Measurements from ENCODE around the gene REXO1. TPM values are rescaled to one million over a fixed set of nuclear protein-coding genes. Genes with fewer than 3 reads are reported as not detected.

Gene REXO1
- total RNA-seq, 1 experiment from 2014 or later: 52.1 TPM

GRCh38 chr19:1779574-1779973, 68.7 kb downstream of the REXO1 start:
- in situ Hi-C loops (cut with HindIII; ENCODE audit: low pct_unique_long_range_greater_than_20kb, low sequenced_read_pairs) (no loop called here), intact Hi-C loops (cut with micrococcal nuclease; ENCODE audit: unreplicated experiment) (no loop called here)
- ChIA-PET CTCF (no interaction called here), POLR2A (no interaction called here)
- no peak for TF ChIP-seq CTCF (IDR thresholded peaks at IDR 0.05)
- TF ChIP-seq POLR2AphosphoS5 (IDR thresholded peaks at IDR 0.05; ENCODE audit: low read depth, low read length): no peak; the same call in 1 of the 2 replicates
- TF ChIP-seq TCF7L2 (IDR thresholded peaks at IDR 0.05; ENCODE audit: low read depth, low read length): no peak
- no peak for TF ChIP-seq SIN3A (IDR thresholded peaks at IDR 0.05; ENCODE audit: borderline replicate concordance, insufficient read depth, low read depth, low read length)
- no peak for TF ChIP-seq REST (IDR thresholded peaks at IDR 0.05; ENCODE audit: insufficient read depth in 1 of 2, low read depth in 2 of 2, low read length in 1 of 2)
- Histone ChIP-seq H3K27ac (ENCODE audit: low read length) (no peak overlapping the region), H3K9me3 (ENCODE audit: control insufficient read depth, insufficient read depth, low read depth, low read length) (no peaks in the 10 kb centered on the region), H3K36me3 (ENCODE audit: control insufficient read depth, insufficient read depth, low read length) (no peaks in the 10 kb centered on the region; the same call in 1 of the 2 replicates), H3K27me3 (ENCODE audit: control insufficient read depth, insufficient read depth, low read length) (no peaks in the 10 kb centered on the region), H3K4me1 (ENCODE audit: control insufficient read depth, insufficient read depth, low read length) (peaks cover 20% of the 10 kb centered on the region), H3K4me3 (ENCODE audit: low read depth in 2 of 2, low read length in 2 of 2) (peak overlapping the region in 1 of 2 experiments; percentile 30; a peak in 2 of 4 replicates)
- DNase-seq (ENCODE audit: low read depth, low spot score): no peak
- no TSS peak for BruUV-seq (replicated peaks)
- no peak for ATAC-seq

- TSS peak; percentile 78 for BruUV-seq (replicated peaks)
- POLR2A ChIA-PET: no interaction called here
- in situ Hi-C loops (cut with HindIII; ENCODE audit: low pct_unique_long_range_greater_than_20kb, low sequenced_read_pairs): no loop called here
These were observed 71.1 kb downstream of the REXO1 start for GRCh38 chr19:1777149-1777548.

More at GRCh38 chr19:1777149-1777548, 71.1 kb downstream of the REXO1 start:
- intact Hi-C loops (cut with micrococcal nuclease; ENCODE audit: unreplicated experiment): no loop called here
- H3K36me3 ChIP-seq (ENCODE audit: control insufficient read depth, insufficient read depth, low read length): no peaks in the 10 kb centered on the region; the same call in 1 of the 2 replicates
- CTCF ChIA-PET: interaction anchor here (0.6 kb wide), 2 partner anchors 61 to 136 kb away, joined by 3 to 4 read pairs; no protein-coding TSS in a partner anchor
- no peak for ATAC-seq
- H3K27me3 ChIP-seq (ENCODE audit: control insufficient read depth, insufficient read depth, low read length): no peaks in the 10 kb centered on the region
- TF ChIP-seq POLR2AphosphoS5 (IDR thresholded peaks at IDR 0.05; ENCODE audit: low read depth, low read length): no peak; the same call in 1 of the 2 replicates
- TF ChIP-seq REST (IDR thresholded peaks at IDR 0.05; ENCODE audit: insufficient read depth in 1 of 2, low read depth in 2 of 2, low read length in 1 of 2): no peak
- TF ChIP-seq TCF7L2 (IDR thresholded peaks at IDR 0.05; ENCODE audit: low read depth, low read length): no peak
- no peak for TF ChIP-seq CTCF (IDR thresholded peaks at IDR 0.05)
- no peak for TF ChIP-seq SIN3A (IDR thresholded peaks at IDR 0.05; ENCODE audit: borderline replicate concordance, insufficient read depth, low read depth, low read length)
- no peak overlapping the region for H3K4me3 ChIP-seq (ENCODE audit: low read depth in 2 of 2, low read length in 2 of 2)
- peaks cover 30% of the 10 kb centered on the region for H3K4me1 ChIP-seq (ENCODE audit: control insufficient read depth, insufficient read depth, low read length)
- no peaks in the 10 kb centered on the region for H3K9me3 ChIP-seq (ENCODE audit: control insufficient read depth, insufficient read depth, low read depth, low read length)
- no peak overlapping the region for H3K27ac ChIP-seq (ENCODE audit: low read length)
- DNase-seq (ENCODE audit: low read depth, low spot score): no peak

Data from Panc1 (cell line).